HS-5 (cell line): ENCODE data around the gene APOA4.

Source experiments
- DNase-seq: peaks from one replicate; pipeline ENCODE4 v3.0.0-alpha.2; 2012; ENCODE audit warnings: low read depth

APOA4 gene

GRCh38 chr11:116776522-116776984, 46.6 kb downstream of the APOA4 start:
- no peak for DNase-seq

GRCh38 chr11:116775975-116776374, 47.1 kb downstream of the APOA4 start:
- no peak for DNase-seq

- DNase-seq = no peak
Measured at GRCh38 chr11:116774661-116775060, 48.4 kb downstream of the APOA4 start.

GRCh38 chr11:116773203-116774097, 49.7 kb downstream of the APOA4 start:
- DNase-seq = no peak

- no peak for DNase-seq
Measured at GRCh38 chr11:116772443-116773202, 50.5 kb downstream of the APOA4 start, which contains the start of gene BUD13. BUD13 (minus strand) TSS chr11:116772987; CDS start chr11:116772964, 23 bp downstream.

- DNase-seq = no peak
Measured at GRCh38 chr11:116771935-116772334, 51.2 kb downstream of the APOA4 start.
